Fibroblast of the aortic adventitia (primary cell): ENCODE data around the gene SNED1. TPM values are rescaled to one million over a fixed set of nuclear protein-coding genes. Genes with fewer than 3 reads are reported as not detected.

Source experiments
- DNase-seq: peaks from one replicate; pipeline ENCODE4 v3.0.0-alpha.2; 2010; ENCODE audit warnings: low read depth
- H3K4me3 ChIP-seq: 2 replicates; pipeline ENCODE4 v1.5.1; 2011; ENCODE audit warnings: low read depth, mild to moderate bottlenecking, control low read depth, low read length, moderate library complexity
- CTCF ChIP-seq: IDR thresholded peaks from 2 replicates; pipeline ENCODE4 v1.5.1; 2011; ENCODE audit warnings: mild to moderate bottlenecking, low read length, control low read depth, inconsistent platforms; ENCODE audit not compliant: insufficient read depth
- total RNA-seq: library from RNA; depleted of rRNA; stranded (reverse); fragments of >200 nt; gene quantifications from 2 replicates; pipeline ENCODE4 v1.2.3, GENCODE V29; 2012; ENCODE audit warnings: low replicate concordance

SNED1 gene
- total RNA-seq, 1 donor, result 77.5 TPM

DNA sequence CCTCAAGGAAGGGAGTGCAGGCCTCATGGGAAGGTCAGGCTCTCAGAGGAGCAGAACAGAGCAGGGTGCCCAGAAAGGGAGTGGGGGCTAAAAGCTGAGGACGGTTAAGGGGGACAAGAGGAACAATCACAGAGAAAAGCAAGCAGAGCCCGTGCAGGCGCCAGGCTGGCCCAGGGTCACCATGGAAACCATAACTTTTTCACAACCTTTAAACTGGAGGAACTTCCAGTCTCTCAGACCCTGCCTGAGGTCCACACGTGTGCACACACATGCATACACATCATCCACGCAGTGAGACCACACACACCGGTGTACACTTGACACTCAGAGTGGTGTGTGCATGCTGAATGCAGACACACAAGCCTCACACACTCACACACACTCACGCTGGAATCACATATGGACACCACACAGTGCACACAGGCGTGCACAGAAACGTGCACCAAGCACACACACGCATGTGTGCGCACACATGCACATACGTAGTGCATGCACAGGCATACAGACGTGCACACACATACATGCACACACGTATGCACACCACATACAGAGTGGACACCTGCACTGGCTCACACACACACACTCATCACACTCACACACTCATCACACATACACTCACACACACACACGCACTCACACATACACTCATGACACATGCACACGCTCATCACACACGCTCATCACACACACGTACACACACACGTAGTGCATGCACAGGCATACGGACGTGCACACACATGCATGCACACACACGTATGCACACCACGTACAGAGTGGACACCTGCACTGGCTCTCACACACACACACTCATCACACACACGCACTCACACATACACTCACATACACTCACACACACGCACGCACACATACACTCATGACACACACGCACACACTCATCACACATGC, 37.2 kb upstream of the SNED1 start:
- no peak overlapping the region for H3K4me3 ChIP-seq
- peak; percentile 17 for DNase-seq
- TF ChIP-seq CTCF, result no peak

DNA sequence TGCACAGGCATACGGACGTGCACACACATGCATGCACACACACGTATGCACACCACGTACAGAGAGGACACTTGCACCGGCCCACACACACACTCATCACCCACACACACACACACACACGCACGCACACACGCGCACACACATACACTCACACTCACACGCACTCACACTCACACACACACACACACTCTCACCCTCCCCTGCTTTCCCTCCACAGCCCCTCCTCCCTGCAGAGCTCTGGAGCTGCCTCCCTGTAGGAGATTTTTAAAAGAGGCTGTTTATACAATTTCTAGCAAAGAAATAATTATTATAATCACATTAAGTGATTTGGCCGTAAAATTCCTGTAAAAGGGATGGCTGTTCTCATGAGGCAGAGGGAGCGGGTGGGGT, 36.5 kb upstream of the SNED1 start:
- no peak for DNase-seq
- TF ChIP-seq CTCF, result no peak
- no peak overlapping the region for H3K4me3 ChIP-seq

- H3K4me3 ChIP-seq, result no peak overlapping the region
- DNase-seq, result no peak
Observed at GRCh38 chr2:240962300-240963064, 35.9 kb upstream of the SNED1 start.

GRCh38 chr2:240963065-240963867, 35.2 kb upstream of the SNED1 start:
- no peak overlapping the region for H3K4me3 ChIP-seq
- TF ChIP-seq CTCF, result no peak
- DNase-seq, result no peak

More at GRCh38 chr2:240962300-240963064, 35.9 kb upstream of the SNED1 start:
- TF ChIP-seq CTCF, result no peak

DNA sequence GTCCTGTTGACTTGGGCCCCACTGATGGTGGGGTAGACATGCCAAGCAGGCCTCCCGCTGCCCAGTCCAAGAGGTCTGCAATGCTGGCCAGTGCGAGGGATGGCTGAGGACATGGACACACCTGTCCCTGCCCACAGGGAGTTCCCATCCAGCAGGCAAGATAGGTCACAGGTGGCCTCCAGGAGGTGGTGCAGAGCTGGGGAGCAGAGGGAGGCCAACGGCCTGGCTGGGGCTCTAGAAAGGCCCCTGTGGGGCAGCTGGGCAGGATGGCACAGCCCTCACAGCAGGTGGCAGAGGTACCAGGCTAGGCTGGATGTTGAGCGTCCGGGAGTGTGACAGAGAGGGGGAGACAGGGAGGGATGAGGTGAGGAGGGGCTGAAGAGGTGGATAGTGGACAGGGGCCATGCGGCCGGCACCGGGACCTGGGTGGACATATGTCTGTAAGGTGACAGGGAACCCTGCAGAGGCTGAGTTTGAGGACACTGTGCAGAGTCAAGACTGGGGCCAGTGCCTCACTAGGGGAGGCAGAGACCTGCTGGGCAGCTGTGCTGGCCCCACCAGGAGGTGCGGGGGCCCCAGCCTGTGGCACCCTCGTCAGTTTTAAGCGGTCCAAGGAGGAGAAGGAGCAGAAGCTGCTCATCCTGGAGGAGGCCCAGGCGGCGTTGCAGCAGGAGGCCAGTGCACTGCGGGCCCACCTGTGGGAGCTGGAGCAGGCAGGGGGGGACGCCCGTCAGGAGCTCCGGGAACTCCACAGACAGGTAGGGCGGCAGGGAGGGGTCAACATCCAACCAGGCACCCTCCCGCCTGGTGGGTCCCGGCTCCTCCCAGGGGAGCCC, 34.3 kb upstream of the SNED1 start:
- H3K4me3 ChIP-seq, result no peak overlapping the region
- no peak for DNase-seq
- no peak for TF ChIP-seq CTCF
